Measurements from ENCODE around the gene CRYBG1. TPM values are rescaled to one million over a fixed set of nuclear protein-coding genes. Genes with fewer than 3 reads are reported as not detected.

Gene CRYBG1
- total and polyA plus RNA-seq, 10 of the 15 experiments (the other 5 are each of a cell fraction or from before 2014, with no cell fraction given): 6.5 to 57.0 (median 25.2) TPM

GRCh38 chr6:106419900-106420613, 59.5 kb downstream of the CRYBG1 start:
- CTCF ChIA-PET: no interaction called here
- FAIRE-seq: no peak

More at GRCh38 chr6:106419900-106420613, 59.5 kb downstream of the CRYBG1 start:
- Histone ChIP-seq H3K4me2 (ENCODE audit: control insufficient read depth, insufficient read depth) (no peak overlapping the region), H3K4me3 (no peak overlapping the region), H3K9ac (ENCODE audit: control insufficient read depth, insufficient read depth, low read length) (no peak overlapping the region), H3K27ac (ENCODE audit: control insufficient read depth, insufficient read depth) (no peak overlapping the region), H3K79me2 (ENCODE audit: control insufficient read depth, insufficient read depth, low read length) (no peaks in the 10 kb centered on the region), H3K9me3 (replicated peaks; ENCODE audit: control insufficient read depth, insufficient read depth, low read length) (no peaks in the 10 kb centered on the region; the same call in 2 of the 3 replicates), H3K36me3 (ENCODE audit: control insufficient read depth in 2 of 2, insufficient read depth in 2 of 2, low read length in 1 of 2) (no peaks in the 10 kb centered on the region), H3K4me1 (ENCODE audit: control insufficient read depth, insufficient read depth, low read length) (no peaks in the 10 kb centered on the region), H2AFZ (ENCODE audit: control insufficient read depth, low read depth, low read length) (no peak overlapping the region), H3K27me3 (replicated peaks in 1 of 2; ENCODE audit: control insufficient read depth in 2 of 2, insufficient read depth in 2 of 2, low read length in 1 of 2) (0 out of 4 replicates have a peak, but pooled peaks cover 0 to 2% of the 10 kb centered on the region in 2 experiments), H4K20me1 (ENCODE audit: control insufficient read depth, insufficient read depth) (no peaks in the 10 kb centered on the region)
- ATAC-seq (no peak), DNase-seq (ENCODE audit: low read depth, low spot score) (no peak)
- TF ChIP-seq MAX (IDR thresholded peaks at IDR 0.05; ENCODE audit: low read depth, low read length) (no peak), IKZF2 (IDR thresholded peaks at IDR 0.05) (no peak), RCOR1 (conservative IDR thresholded peaks at IDR 0.05; ENCODE audit: low read depth, low read length) (no peak), CBX5 (IDR thresholded peaks at IDR 0.05; ENCODE audit: low read depth) (no peak), DPF2 (IDR thresholded peaks at IDR 0.05) (no peak), USF1 (IDR thresholded peaks at IDR 0.05; ENCODE audit: borderline replicate concordance, extremely low read length, insufficient read depth, low read depth, low read length) (no peak), USF2 (IDR thresholded peaks at IDR 0.05; ENCODE audit: borderline replicate concordance, low read depth, low read length) (no peak), E2F4 (IDR thresholded peaks at IDR 0.05; ENCODE audit: low read depth, low read length) (no peak), SRF (IDR thresholded peaks at IDR 0.05; ENCODE audit: low read depth in 2 of 2, low read length in 2 of 2) (no peak), FOXK2 (IDR thresholded peaks at IDR 0.05) (no peak), KAT2A (conservative IDR thresholded peaks at IDR 0.05; ENCODE audit: control insufficient read depth, low read depth, low read length) (no peak), IRF5 (IDR thresholded peaks at IDR 0.05; ENCODE audit: borderline replicate concordance) (no peak), IRF4 (IDR thresholded peaks at IDR 0.05; ENCODE audit: low read depth, low read length) (no peak), PKNOX1 (IDR thresholded peaks at IDR 0.05) (no peak), TCF7 (IDR thresholded peaks at IDR 0.05; ENCODE audit: borderline replicate concordance) (no peak), GATAD2B (conservative IDR thresholded peaks at IDR 0.05; ENCODE audit: low read depth) (no peak), TAF1 (IDR thresholded peaks at IDR 0.05; ENCODE audit: borderline replicate concordance, low read depth, low read length) (no peak), ZNF384 (IDR thresholded peaks at IDR 0.05; ENCODE audit: borderline replicate concordance, low read depth, low read length) (no peak)
- intact Hi-C loops (cut with micrococcal nuclease; ENCODE audit: unreplicated experiment): no loop called here
- SMC1A ChIA-PET (ENCODE audit: uncharacterized antibody, unreplicated experiment): no interaction called here
- POLR2A ChIA-PET: no interaction called here
- in situ Hi-C loops (cut with MboI): no loop called here
- WGBS (ENCODE audit: insufficient coverage, insufficient replicate concordance, low lambda C conversion rate, missing lambda C conversion rate): 21% methylated on average over 2 of the region's 2 CpGs
- RAD21 ChIA-PET (ENCODE audit: unreplicated experiment): no interaction called here
- no TSS peak for BruUV-seq (replicated peaks)
